Brain microvascular endothelial cell (primary cell): ENCODE results near the gene AKT1S1.
A peak's percentile ranks its signal among the peaks of the same experiment; 100 is the strongest.

Experiments
- DNase-seq: peaks from one replicate; pipeline ENCODE4 v3.0.0-alpha.2; 2020
- H3K27ac ChIP-seq: fragments of 250-450 bp; sonication (Bioruptor Pico); 2 replicates; pipeline ENCODE4 v1.5.1; 2020; ENCODE audit warnings: mild to moderate bottlenecking, moderate library complexity
- H3K27me3 ChIP-seq: fragments of 250-450 bp; sonication (Bioruptor Pico); replicated peaks from 2 replicates; pipeline ENCODE4 v1.5.1; 2020; ENCODE audit warnings: mild to moderate bottlenecking
- H3K36me3 ChIP-seq: fragments of 250-450 bp; sonication (Bioruptor Pico); replicated peaks from 2 replicates; pipeline ENCODE4 v1.5.1; 2020; ENCODE audit warnings: mild to moderate bottlenecking
- H3K4me3 ChIP-seq: 2 replicates; pipeline ENCODE4 v1.5.1; 2011; ENCODE audit warnings: low read depth, mild to moderate bottlenecking, control low read depth, low read length, moderate library complexity
- in situ Hi-C: cut with HindIII; loops from 2 replicates; pipeline ENCODE4 v1.10.0; 2017; ENCODE audit warnings: low sequenced_read_pairs, low pct_ligation_motif_present
- TF ChIP-seq, protein P1 (sequence below): IDR thresholded peaks from 2 replicates; pipeline ENCODE4 v1.5.1; 2011; ENCODE audit warnings: low read depth, mild to moderate bottlenecking, moderate library complexity, low read length, control low read depth, inconsistent platforms; ENCODE audit errors: missing control alignments

The AKT1S1 gene

DNA sequence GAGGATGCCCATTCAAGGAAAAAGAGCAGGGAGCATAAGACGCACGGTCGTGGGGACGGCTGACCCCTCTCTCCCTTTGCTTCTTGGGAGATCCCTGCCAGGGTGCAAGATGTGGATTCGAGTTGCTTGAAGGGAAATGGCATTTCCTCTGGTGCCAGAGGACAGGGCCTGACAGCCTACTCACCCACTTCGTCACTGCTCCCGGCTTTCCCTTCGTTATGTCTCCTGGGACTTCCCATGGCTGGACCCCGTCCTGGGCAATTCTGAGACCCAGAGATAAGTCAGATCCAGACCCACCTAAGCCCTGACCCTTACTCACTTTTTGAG is 1.6 kb upstream of the AKT1S1 start:
- peaks cover 35% of the 10 kb centered on the region for H3K36me3 ChIP-seq
- peak overlapping the region; percentile 100 for H3K4me3 ChIP-seq
- H3K27me3 ChIP-seq: no peaks in the 10 kb centered on the region
- in situ Hi-C loops: no loop called here
- no peak for DNase-seq
- TF ChIP-seq, protein P1, sequence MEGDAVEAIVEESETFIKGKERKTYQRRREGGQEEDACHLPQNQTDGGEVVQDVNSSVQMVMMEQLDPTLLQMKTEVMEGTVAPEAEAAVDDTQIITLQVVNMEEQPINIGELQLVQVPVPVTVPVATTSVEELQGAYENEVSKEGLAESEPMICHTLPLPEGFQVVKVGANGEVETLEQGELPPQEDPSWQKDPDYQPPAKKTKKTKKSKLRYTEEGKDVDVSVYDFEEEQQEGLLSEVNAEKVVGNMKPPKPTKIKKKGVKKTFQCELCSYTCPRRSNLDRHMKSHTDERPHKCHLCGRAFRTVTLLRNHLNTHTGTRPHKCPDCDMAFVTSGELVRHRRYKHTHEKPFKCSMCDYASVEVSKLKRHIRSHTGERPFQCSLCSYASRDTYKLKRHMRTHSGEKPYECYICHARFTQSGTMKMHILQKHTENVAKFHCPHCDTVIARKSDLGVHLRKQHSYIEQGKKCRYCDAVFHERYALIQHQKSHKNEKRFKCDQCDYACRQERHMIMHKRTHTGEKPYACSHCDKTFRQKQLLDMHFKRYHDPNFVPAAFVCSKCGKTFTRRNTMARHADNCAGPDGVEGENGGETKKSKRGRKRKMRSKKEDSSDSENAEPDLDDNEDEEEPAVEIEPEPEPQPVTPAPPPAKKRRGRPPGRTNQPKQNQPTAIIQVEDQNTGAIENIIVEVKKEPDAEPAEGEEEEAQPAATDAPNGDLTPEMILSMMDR: no peak
- H3K27ac ChIP-seq: no peak overlapping the region

DNA sequence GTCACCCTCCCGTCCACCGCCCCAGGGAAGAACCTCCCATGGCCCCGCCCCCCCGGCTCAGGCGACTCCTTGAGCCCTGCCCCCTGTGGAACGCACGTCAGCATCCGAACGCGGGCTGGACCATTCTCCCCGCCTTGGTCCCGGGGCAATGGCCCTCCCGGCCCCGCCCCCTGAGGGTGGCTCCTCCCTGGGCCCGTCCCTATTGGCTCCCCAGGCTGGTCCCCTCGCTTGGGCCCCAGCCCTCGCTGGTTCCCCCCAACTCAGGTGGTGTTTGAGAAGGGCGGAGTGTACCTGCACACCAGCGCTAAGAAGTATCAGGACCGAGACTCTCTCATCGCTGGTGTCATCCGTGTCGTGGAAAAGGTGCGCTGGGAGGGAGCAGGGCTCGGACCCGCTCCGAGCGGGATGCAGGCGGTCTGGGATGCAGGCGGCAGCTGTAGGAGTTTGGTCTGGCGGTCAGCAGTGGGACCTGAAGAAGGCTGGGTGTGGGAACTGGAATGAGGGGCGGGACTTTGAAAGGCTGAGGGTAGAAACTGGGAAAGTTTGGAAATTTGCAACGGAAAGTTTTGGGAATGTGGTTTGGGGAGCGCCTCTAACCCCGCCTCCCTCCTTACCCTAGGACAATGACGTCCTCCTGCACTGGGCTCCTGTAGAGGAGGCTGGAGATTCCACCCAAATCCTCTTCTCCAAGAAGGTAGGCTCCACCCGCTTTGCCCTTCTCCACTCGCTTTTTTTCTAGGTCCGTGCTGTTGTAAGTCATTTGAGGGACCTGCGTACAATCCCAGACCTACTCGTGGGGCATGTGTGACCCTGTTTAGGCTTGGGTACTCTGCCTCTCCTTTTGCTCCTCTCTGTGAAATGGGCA is 956 bp upstream of the AKT1S1 start:
- peak; percentile 95 for DNase-seq
- TF ChIP-seq, protein P1: no peak
- Histone ChIP-seq H3K4me3 (peak overlapping the region; percentile 100), H3K27me3 (no peaks in the 10 kb centered on the region), H3K36me3 (peaks cover 29% of the 10 kb centered on the region), H3K27ac (peak overlapping the region; percentile 99)
- in situ Hi-C loops: no loop called here

DNA sequence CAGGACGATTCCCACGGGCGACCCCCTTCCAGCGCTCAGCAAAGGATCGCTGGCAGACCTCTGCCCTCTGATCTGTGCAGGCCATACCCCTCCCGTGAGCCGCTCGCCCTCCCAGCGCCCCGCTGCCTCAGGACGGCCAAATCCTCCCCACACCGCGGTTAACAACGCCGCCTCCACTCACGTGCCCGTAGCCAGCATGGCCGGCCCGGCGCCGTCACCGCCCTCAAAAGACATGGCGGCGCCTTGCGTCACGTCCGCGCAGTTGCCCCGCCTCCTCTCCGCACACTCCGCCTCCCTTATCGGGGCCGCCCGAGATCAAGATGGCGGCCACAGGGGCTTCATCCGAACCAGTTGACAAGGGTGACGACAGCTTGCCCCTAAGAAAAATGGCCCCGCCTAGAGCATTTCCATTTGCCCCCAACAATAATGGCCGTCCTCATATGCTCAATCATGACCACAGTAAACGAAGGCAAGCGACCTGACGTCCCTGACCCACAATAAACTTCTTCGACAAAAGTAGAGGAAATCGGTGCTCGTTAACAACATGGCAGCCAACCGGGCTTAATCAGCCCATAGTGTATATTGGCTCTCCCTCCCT is 634 bp downstream of the AKT1S1 start:
- Histone ChIP-seq H3K4me3 (peak overlapping the region; percentile 100), H3K36me3 (peaks cover 17% of the 10 kb centered on the region), H3K27me3 (no peaks in the 10 kb centered on the region), H3K27ac (peak overlapping the region; percentile 99)
- DNase-seq: peak; percentile 97
- in situ Hi-C loops: no loop called here
- TF ChIP-seq, protein P1: no peak

DNA sequence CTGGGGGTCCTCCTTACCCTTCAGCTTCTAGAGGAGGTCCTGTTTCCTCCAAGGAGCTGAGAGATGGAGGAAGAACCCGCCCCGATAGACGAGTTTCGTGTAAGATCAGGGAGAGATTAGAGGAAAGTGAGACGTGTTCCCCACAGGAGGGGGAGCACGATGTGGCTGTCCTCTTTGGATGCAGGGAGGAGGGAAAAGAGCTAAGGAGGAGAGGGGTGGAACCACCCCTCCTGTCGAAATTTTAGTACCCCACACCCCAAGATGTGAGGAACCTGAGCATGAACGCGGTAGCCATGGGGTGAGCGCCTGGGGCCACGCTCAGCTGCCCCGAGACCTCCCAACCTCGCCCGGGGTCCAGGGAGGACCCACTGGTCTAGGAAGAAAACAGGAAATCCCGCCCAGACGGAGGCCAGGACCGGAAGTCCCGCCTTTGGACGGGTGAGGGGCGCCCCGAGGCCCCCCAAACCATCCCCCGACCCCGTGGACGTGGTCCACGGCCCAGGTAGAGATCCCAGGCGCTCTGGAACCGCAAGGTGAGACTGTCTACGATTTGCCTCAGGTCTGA is 1.2 kb downstream of the AKT1S1 start:
- in situ Hi-C loops: no loop called here
- H3K27ac ChIP-seq: peak overlapping the region; percentile 99
- DNase-seq: no peak
- TF ChIP-seq, protein P1: no peak
- peaks cover 13% of the 10 kb centered on the region for H3K36me3 ChIP-seq
- H3K27me3 ChIP-seq: no peaks in the 10 kb centered on the region
- peak overlapping the region; percentile 100 for H3K4me3 ChIP-seq

DNA sequence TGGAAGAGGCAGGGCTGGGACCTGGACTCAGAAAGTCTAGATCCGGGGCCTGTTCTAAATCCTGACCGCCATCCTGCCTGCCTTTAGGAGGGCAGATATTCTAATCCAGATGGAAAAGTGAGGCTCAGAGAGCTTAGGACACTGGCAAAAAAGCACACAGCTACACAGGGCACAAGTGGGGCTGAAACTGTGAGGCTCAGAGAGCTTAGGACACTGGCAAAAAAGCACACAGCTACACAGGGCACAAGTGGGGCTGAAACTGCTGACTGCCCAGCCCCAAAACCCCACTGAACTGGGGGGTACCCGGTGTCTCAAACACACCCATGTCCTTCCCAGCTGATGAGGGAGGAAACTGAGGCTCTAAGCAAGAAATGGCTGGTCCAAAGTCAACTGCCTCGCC is 2.0 kb downstream of the AKT1S1 start:
- Histone ChIP-seq H3K36me3 (peaks cover 8% of the 10 kb centered on the region), H3K27ac (no peak overlapping the region), H3K4me3 (peak overlapping the region; percentile 100), H3K27me3 (no peaks in the 10 kb centered on the region)
- in situ Hi-C loops: no loop called here
- no peak for DNase-seq
- TF ChIP-seq, protein P1: no peak
